CD4-positive, alpha-beta T cell treated with Interferon alpha-2 for 1 hour (primary cell): ENCODE measurements around the gene RPUSD1.

Experiments used
- DNase-seq, 2 donors: peaks; one replicate each; pipeline ENCODE4 v3.0.0-alpha.2; 2020 to 2022

The RPUSD1 gene

DNA sequence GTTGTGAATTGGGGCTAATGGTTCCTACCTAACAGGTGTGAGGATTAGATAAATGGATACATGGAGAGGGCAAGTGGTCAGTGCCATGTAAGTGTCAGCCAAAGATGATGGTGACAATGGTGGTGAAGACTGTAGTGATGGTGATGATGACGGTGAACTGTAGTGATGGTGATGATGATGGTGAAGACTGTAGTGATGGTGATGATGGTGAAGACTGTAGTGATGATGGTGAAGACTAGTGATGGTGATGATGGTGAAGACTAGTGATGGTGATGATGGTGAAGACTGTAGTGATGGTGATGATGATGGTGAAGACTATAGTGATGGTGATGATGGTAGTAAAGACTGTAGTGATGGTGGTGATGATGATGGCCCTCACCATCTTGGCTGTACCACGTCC lies 30.4 kb upstream of the RPUSD1 start:
- no peak for DNase-seq

DNA sequence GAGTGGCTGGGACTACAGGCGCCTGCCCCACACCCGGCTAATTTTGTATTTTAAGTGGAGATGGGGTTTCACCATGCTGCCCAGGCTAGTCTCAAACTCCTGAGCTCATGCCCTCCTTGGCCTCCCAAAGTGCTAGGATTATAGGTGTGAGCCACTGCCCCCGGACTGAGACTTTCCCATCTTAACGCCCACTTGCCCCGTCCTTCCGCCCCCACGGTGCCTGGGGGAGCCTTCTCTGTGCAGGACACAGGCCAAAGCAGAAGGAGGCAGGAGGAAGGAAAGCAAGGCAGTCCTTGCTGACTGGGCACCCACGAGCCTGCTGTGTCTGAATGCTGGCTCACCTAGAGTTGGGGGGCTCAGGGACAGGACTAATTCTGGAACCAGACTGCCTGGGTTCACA lies 30.0 kb upstream of the RPUSD1 start:
- no peak for DNase-seq

DNA sequence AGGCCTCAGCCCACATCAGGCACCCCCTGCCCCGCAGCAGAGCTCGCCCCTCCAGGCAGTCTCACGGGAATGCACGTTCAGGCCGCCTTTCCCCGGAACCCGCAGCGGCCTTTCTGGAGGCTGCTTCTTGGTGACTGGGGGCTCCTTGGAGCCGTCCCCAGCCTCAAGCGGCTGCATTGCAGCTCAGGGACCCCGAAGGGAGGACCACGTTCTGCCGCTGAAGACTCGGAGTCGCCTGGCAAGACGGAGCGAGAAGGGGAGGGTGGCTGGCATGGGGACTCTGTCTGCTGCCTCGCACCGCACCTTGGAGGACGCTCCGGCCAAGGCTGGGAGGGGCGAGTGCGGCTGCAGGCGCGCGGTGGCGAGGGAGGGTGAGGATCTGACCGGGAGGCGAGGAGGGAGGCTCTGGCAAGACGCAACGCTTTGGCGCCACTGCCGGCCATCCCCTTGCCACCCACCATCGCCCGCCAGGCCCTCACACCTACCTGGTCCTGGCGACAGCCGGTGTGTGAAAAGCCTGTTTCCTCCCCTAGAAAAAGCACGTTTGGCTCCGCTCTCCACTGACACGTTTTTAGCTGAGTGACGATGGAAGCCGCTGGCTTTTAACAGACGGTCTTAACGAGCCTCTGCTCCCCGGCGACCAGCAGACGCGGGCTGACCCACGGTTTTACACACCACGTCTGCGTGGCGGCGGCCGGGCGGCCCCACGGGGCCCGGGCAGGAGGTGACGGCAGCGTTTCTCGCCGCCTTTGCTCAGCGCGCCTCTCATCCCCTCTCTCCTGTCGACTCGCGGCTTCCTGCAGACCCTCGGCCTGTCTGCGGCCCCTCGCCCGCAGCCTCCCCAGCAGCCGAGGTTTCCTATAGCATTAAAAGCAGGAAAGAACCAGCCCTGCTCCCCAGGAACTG lies 29.1 kb upstream of the RPUSD1 start:
- no peak for DNase-seq

DNA sequence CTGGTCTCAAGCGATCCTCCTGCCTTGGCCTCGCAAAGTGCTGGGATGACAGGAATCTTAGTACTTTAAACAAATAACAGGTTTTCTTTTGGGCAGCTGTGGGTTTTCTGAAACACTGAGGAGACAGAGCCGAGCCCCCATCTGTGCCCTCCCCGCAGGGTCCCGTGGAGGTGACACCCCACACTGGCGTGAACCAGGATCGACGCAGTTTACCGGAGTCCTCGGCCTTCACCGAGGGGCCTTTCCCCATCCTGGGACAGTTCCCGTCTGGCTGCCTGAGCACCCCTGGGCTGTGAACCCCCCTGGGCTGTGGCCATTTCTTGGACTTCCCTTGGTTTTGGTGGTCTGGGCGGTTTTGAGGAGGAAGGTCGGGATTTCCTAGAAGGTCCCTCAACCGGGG lies 27.7 kb upstream of the RPUSD1 start:
- no peak for DNase-seq

DNA sequence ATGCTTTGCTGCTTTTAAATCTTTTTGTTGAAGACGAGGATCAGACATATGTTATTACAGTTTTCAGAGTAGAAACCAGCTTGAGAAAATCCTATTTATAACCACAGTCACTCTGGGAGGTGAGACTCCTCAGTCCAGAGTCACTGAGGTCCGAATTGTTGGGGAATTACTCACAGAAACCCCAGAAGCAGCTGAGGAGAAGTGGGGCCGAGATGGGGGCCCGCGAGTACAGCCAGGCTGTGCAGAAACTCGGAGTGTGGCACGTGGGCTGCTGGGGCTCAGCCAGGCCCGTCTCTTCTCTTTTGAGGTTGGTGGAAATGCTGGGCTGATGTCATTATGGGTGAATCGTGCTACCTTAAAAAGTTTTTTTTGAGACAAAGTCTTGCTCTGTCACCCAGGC lies 26.8 kb upstream of the RPUSD1 start:
- no peak for DNase-seq

DNA sequence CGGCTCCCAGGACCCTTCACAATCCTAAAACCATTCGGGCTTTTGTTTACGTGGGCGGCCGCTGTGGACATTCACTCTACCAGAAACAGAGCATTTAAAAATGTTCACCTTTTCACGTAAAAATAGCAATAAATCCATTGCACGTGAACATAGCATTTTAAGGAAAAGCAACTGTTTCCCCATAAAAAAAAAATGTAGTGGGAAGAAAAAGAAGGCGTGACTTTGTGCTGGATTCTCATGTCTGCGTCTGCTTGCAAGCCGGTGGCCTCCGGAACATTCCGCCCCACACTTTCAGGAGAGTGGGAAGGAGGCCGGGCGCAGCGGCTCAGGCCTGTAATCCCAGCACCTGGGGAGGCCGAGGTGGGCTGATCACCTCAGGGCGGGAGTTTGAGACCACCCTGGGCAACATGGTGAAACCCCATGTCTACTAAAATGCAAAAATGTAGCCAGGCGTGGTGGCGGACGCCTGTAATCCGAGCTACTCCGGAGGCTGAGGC lies 25.8 kb upstream of the RPUSD1 start:
- no peak for DNase-seq

- DNase-seq = peak; percentile 20 to 50
Measured at GRCh38 chr16:813204-813915, 25.2 kb upstream of the RPUSD1 start.

DNA sequence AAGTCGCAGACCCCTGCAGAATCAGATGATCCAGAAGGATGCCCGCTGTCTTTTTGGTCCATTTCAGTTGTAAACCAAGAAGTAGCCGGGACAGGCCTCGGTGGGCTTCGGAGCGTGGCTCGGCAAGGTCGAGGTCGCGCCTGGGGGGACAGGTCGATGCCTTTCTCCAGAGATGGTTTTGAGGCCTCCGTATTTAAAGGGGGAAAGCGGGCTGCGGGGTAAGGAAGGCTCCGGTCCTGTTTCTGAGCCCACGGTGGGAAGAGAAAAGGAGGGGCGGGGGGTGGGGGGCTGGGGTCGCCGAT lies 19.9 kb upstream of the RPUSD1 start:
- DNase-seq = no peak

DNA sequence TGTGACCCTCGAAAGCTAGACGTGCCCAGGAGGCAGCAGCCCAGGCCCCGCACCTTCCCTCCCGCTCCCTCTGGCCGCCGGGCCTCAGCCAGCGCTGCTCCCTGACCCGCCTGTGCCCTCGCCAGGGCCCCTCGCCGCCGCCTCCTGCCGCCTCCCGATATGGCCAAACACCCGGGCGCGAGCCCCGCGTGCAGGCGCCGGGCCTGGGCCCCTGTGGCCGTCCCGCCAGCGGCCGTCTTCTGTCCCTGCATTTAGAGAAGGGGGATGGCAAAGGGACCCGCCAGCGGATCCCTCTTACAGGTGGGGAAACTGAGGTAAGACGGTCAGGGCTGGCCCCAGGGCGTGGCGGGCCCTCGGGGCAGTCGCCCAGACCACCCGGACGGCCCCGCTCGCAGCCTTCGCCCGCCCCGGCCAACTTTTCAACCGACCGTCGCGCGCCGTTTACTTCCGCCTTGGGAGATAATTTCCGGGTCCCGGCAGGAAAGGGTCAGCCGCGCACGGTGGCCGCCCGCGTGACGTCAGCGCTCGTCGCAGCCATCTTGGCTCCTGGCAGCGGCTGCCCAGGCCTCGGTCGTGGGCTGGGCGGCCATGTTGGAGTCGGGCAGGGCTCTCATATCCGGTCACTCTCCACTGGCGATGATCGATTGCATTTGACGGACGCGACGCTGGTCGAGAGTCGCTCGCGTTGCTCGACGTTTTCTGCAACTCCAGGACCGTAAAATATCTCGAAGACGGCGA lies 19.3 kb upstream of the RPUSD1 start:
- peak; percentile 86 to 87 for DNase-seq

DNA sequence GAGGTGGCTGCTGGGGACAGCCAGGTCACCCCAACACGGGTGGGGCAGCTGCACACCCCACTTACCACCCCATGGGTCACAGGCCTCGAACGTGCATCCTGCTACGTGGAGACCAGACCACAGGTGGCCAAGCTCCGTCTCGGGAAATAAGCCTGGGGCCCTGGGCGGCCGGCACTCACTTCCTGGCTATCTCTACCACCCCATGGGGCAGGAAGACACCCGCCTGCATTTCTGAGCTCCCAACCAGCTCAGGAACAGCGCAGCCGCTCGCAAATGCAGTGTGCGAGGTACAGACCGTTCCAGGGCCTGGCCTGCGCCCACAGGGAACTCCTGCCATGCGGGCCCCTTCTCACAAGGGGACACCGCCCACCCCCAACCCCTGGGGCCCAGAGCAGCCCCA lies 17.3 kb upstream of the RPUSD1 start:
- no peak for DNase-seq

DNA sequence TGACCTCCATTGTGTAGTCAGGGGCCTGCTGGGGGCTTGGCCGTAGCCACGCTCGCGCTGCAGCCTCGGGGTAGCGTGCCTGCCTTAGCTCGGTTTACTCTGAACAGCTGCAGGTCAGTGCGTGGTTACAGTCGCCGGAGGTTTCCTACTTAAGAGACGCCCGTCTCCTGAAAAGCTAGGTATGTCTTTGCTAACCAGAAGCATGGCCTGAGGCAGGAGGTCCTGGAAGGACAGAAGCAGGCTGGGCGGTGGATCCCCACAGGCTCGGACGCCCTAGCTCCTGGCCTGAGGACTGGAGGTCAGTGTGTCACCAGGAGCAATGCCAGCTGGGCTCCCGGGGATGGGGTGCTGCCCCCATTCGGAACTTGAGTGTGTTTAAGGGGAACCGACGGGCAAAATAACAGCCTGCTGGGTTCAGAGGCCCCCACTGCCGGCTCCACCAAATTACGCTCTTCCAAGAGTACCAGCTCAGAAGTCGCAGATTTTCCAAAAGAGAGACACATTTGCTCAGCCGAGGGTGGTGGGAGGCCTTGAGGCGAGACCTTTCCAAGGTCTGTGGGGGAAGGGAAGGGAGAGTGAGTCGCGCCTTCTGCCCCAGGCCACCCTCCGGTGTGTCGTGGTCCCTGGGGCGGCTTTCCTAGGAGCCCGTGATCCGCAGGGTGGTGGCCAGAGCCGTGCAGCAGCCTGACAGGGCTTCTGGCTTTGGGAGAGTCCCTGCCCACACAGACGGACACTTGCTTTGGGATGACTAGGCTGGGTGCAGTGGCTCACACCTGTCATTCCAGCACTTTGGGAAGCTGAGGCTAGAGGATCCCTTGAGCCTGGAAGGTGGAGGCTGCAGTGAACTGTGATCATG lies 16.2 kb upstream of the RPUSD1 start:
- DNase-seq = no peak

GRCh38 chr16:803754-804080 lies 15.5 kb upstream of the RPUSD1 start:
- DNase-seq = no peak

DNA sequence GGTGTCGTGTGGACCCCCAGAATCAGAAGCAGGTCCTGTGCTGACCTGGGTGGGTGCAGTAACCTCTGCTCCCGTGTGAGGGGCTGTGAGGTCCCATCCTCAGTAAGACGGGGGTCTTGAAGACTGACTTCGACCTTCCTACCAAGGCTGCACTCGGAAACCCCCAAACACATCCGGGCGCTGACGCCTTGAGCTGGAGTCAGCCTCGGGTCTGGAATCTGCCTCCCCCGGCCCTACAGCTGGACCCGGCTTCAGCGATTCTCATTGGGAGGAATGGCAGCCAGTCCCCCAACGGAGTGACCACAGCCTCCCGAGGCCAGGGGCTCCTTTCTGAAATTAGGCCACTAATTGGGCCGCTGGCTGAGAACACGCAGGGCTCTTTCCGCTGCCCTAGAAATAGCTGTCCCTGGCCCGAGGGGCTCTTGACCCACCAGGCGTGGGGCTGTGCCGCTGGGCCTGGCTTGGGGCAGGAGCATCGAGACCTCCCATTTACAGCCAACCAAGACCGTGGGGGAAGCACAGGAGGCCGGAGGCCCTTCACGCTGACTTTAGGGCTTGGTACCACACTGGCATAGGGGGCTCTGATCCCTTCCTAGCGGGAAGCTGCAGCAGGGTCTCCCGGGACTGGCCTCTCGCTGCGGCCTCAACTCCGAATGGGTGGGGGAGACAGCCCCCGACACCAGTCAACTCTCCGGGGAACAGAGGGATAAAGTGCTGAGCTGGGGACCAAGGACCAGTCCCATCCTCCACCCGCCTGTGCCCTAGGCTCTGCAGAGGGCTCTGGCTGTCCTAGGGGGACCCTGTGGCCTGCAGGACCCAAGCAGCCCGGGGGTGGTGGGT lies 15.0 kb upstream of the RPUSD1 start:
- DNase-seq = no peak

GRCh38 chr16:802461-802860 lies 14.3 kb upstream of the RPUSD1 start:
- DNase-seq = no peak

GRCh38 chr16:801584-802363 lies 13.6 kb upstream of the RPUSD1 start:
- DNase-seq = no peak

GRCh38 chr16:800834-801511 lies 12.8 kb upstream of the RPUSD1 start:
- DNase-seq = no peak

DNA sequence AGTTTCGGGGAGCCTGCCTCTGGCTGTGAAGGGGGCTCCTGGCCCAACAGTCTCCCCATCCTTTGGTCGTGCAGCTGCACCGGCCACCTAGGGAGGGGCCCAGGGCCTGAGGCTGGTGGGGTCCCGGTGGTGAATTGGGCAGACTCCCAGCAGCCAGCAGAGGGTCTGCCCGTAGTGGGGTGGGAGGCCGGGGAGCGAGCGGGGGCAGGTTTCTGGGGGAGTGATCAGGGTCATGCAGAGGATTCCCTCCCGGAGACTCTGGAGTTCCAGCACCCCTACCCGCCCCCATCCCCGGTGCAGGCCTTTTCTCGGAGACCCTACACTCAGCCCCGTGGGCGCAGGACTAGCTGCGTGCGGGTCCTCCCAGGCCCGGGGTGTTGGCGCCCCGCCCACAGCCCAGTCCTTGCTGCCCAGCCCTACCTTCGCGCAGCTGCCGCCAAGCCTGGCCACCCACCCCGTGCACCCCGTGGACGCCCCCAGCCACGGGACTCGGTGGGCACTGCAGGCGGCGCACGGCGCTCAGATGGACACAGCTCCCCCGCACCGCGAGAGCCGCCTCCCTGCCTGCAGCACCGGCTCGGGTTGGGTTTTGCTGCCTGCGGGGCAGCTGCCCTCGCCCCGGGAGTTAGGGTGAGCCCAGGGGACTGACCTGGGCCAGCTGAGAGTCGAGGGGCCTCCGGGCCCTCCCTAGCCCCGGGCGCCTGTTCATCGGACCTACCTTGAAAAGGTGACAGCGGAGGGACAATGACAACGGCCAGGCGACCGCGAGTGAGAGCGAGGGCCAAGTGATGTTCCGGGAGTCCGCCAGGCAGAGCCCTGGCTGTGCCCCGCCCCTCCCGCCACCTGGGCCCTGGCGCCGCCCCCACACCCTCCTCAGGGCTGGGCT lies 12.0 kb upstream of the RPUSD1 start, which contains the start of gene GNG13:
Gene GNG13, minus strand, starts transcription at position 787 of the 886 bp plus-strand sequence. CDS start 1,657 bp downstream, outside the sequence.
- DNase-seq = no peak

- DNase-seq = no peak
Measured at GRCh38 chr16:799111-799947, 11.1 kb upstream of the RPUSD1 start.
